ENCODE results near the gene NME7.

DNA sequence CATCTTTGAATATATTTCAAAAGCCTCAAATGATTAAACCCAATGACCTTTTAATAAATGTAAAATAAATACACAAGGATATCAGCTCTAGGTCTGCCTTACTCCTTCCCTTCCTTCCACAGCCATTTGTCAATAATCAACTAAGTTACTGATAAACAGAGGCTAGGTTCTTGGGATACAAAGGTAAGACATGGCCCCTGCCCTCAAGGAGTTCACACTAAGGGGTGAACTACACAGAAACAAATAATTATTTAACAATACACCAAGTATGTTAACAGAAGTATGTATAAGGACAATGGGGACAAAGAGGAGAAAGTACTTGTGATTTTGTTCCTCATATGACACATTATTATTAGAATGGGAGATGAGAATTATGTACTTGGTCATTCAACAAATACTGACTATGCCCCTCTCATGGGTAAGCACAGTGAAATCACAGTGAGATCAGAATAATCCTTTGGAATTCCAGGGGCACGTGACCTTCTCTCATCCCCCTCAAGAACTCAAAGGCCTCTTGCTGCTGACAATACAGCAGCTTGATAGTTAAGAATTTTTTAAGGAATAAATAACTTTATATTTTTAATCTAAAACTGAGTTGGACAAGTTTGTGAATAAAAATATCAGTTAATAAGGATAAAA lies 220.9 kb downstream of the NME7 start:
- TF ChIP-seq CTCF (IDR thresholded peaks at IDR 0.05), result no peak
- no peak for TF ChIP-seq POLR2A (IDR thresholded peaks at IDR 0.05)
